Loucy (cell line): ENCODE measurements around the gene CHPF2.

Source experiments
- EZH2phosphoT487 ChIP-seq: fragments of 200-600 bp; IDR thresholded peaks from 2 replicates; pipeline ENCODE4 v1.6.1; 2018; ENCODE audit warnings: antibody characterized with exemption, mild to moderate bottlenecking, moderate library complexity, borderline replicate concordance
- TF ChIP-seq, protein P1 (sequence below): fragments of 200-600 bp; sonication (generic); conservative IDR thresholded peaks from 2 replicates; pipeline ENCODE4 v1.5.1; 2014; ENCODE audit warnings: mild to moderate bottlenecking, antibody characterized with exemption, low read length

DNA sequence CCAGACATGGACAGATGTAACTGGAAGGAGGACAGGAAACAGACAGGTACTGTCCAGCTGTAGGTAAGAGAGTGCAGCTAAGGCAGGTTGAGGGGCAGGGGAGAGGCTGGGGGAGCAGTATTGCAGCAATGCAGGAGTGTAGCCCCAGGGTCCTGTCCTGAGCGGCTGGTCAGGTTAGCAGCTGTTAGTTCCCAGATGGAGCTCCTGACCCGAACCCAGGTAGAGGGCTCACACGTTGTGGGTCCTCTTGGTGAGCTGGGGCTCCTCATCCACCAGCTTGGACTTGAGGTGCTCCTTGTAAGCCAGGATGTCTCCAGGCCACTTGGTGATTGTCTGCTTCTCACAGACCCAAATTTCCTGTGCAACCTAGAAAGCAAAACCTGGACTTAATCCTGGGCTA lies 18.5 kb upstream of the CHPF2 start:
- TF ChIP-seq, protein P1, sequence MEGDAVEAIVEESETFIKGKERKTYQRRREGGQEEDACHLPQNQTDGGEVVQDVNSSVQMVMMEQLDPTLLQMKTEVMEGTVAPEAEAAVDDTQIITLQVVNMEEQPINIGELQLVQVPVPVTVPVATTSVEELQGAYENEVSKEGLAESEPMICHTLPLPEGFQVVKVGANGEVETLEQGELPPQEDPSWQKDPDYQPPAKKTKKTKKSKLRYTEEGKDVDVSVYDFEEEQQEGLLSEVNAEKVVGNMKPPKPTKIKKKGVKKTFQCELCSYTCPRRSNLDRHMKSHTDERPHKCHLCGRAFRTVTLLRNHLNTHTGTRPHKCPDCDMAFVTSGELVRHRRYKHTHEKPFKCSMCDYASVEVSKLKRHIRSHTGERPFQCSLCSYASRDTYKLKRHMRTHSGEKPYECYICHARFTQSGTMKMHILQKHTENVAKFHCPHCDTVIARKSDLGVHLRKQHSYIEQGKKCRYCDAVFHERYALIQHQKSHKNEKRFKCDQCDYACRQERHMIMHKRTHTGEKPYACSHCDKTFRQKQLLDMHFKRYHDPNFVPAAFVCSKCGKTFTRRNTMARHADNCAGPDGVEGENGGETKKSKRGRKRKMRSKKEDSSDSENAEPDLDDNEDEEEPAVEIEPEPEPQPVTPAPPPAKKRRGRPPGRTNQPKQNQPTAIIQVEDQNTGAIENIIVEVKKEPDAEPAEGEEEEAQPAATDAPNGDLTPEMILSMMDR = no peak
- TF ChIP-seq EZH2phosphoT487 = no peak
